ENCODE results near the gene ENTPD5.
"Not testable (repeated sequence)": the region's sequence is repeated elsewhere in the genome, so short reads cannot be mapped to it uniquely, and the experiment has no call there.

The ENTPD5 gene

GRCh38 chr14:73924337-73924736 is 94.8 kb downstream of the ENTPD5 start:
- Histone ChIP-seq H3K27me3 (ENCODE audit: insufficient read depth, poor library complexity, severe bottlenecking) (no peaks in the 10 kb centered on the region), H3K4me3 (replicated peaks; ENCODE audit: insufficient read depth, low read length) (no peak overlapping the region), H3K27ac (replicated peaks) (no peak overlapping the region)
- no peak for DNase-seq (ENCODE audit: low read depth in 1 of 2, low spot score in 1 of 2)
- TF ChIP-seq REST (IDR thresholded peaks at IDR 0.05; ENCODE audit: insufficient replicate concordance, low read depth) (no peak), CTCF (IDR thresholded peaks at IDR 0.05; ENCODE audit: insufficient read depth, low read length) (no peak)

GRCh38 chr14:73919457-73919856 is 99.6 kb downstream of the ENTPD5 start:
- not testable (repeated sequence) for H3K4me3 ChIP-seq (replicated peaks; ENCODE audit: insufficient read depth, low read length); H3K27ac ChIP-seq (replicated peaks); DNase-seq (ENCODE audit: low read depth in 1 of 2, low spot score in 1 of 2); H3K27me3 ChIP-seq (ENCODE audit: insufficient read depth, poor library complexity, severe bottlenecking)

- Histone ChIP-seq H3K4me3 (replicated peaks; ENCODE audit: insufficient read depth, low read length) (no peak overlapping the region), H3K27me3 (ENCODE audit: insufficient read depth, poor library complexity, severe bottlenecking) (no peaks in the 10 kb centered on the region), H3K27ac (replicated peaks) (no peak overlapping the region)
- no peak for DNase-seq (ENCODE audit: low read depth in 1 of 2, low spot score in 1 of 2)
- TF ChIP-seq GABPA (IDR thresholded peaks at IDR 0.05; ENCODE audit: low read depth): no peak
Observed at GRCh38 chr14:73916324-73916723, 102.8 kb downstream of the ENTPD5 start.

GRCh38 chr14:73913256-73913655 is 105.8 kb downstream of the ENTPD5 start:
- no peak overlapping the region for H3K27ac ChIP-seq (replicated peaks)
- H3K4me3 ChIP-seq (replicated peaks; ENCODE audit: insufficient read depth, low read length): no peak overlapping the region
- no peak for DNase-seq (ENCODE audit: low read depth in 1 of 2, low spot score in 1 of 2)
- no peak for TF ChIP-seq REST (IDR thresholded peaks at IDR 0.05; ENCODE audit: insufficient replicate concordance, low read depth)
- no peak for TF ChIP-seq SPI1 (IDR thresholded peaks at IDR 0.05; ENCODE audit: borderline replicate concordance, low read depth)
- no peak for TF ChIP-seq CTCF (IDR thresholded peaks at IDR 0.05; ENCODE audit: insufficient read depth, low read length)
- no peak for TF ChIP-seq GABPA (IDR thresholded peaks at IDR 0.05; ENCODE audit: low read depth)
- no peak for TF ChIP-seq POLR2AphosphoS5 (IDR thresholded peaks at IDR 0.05; ENCODE audit: low read depth)
- H3K27me3 ChIP-seq (ENCODE audit: insufficient read depth, poor library complexity, severe bottlenecking): no peaks in the 10 kb centered on the region

GRCh38 chr14:73909681-73910080 is 109.4 kb downstream of the ENTPD5 start:
- no peak for DNase-seq (ENCODE audit: low read depth in 1 of 2, low spot score in 1 of 2)
- no peaks in the 10 kb centered on the region for H3K27me3 ChIP-seq (ENCODE audit: insufficient read depth, poor library complexity, severe bottlenecking)
- H3K27ac ChIP-seq (replicated peaks): no peak overlapping the region
- H3K4me3 ChIP-seq (replicated peaks; ENCODE audit: insufficient read depth, low read length): no peak overlapping the region
- TF ChIP-seq GABPA (IDR thresholded peaks at IDR 0.05; ENCODE audit: low read depth) (no peak), REST (IDR thresholded peaks at IDR 0.05; ENCODE audit: insufficient replicate concordance, low read depth) (no peak), CTCF (IDR thresholded peaks at IDR 0.05; ENCODE audit: insufficient read depth, low read length) (no peak), POLR2AphosphoS5 (IDR thresholded peaks at IDR 0.05; ENCODE audit: low read depth) (no peak), SPI1 (IDR thresholded peaks at IDR 0.05; ENCODE audit: borderline replicate concordance, low read depth) (no peak)
